Epithelial cell of prostate (primary cell): ENCODE measurements around the gene LARP1B.
"Not testable (repeated sequence)": the region's sequence is repeated elsewhere in the genome, so short reads cannot be mapped to it uniquely, and the experiment has no call there.

ENCODE experiments used
- DNase-seq: peaks from one replicate; pipeline ENCODE4 v3.0.0-alpha.2; 2011; ENCODE audit warnings: low read depth, low spot score
- H3K27ac ChIP-seq: fragments of 450-650 bp; 2 replicates; pipeline ENCODE4 v1.5.1; 2017; ENCODE audit warnings: mild to moderate bottlenecking

Gene LARP1B

GRCh38 chr4:128060699-128061565, at the start of gene LARP1B:
Gene LARP1B, plus strand, starts transcription at chr4:128061312. Its CDS starts 13,640 bp downstream, at chr4:128074952.
- H3K27ac ChIP-seq, result peak within 1 kb of the TSS; percentile 89
- peak; percentile 78 for DNase-seq

GRCh38 chr4:128025319-128025718, 35.8 kb upstream of the LARP1B start:
- DNase-seq, result no peak
- H3K27ac ChIP-seq, result no peak overlapping the region

GRCh38 chr4:128029907-128030306, 31.2 kb upstream of the LARP1B start:
- no peak overlapping the region for H3K27ac ChIP-seq
- DNase-seq, result no peak

- no peak for DNase-seq
Measured at GRCh38 chr4:128031756-128032384, 29.2 kb upstream of the LARP1B start.

GRCh38 chr4:128039568-128039967, 21.5 kb upstream of the LARP1B start:
- no peak for DNase-seq
- H3K27ac ChIP-seq, result no peak overlapping the region

More at GRCh38 chr4:128031756-128032384, 29.2 kb upstream of the LARP1B start:
- no peak overlapping the region for H3K27ac ChIP-seq

- H3K27ac ChIP-seq, DNase-seq: not testable (repeated sequence)
Measured at GRCh38 chr4:128047019-128047418, 14.1 kb upstream of the LARP1B start.

GRCh38 chr4:128047514-128047913, 13.6 kb upstream of the LARP1B start:
- DNase-seq, H3K27ac ChIP-seq: not testable (repeated sequence)

- not testable (repeated sequence) for DNase-seq, H3K27ac ChIP-seq
Measured at GRCh38 chr4:128051229-128051628, 9.9 kb upstream of the LARP1B start.

- not testable (repeated sequence) for DNase-seq, H3K27ac ChIP-seq
Measured at GRCh38 chr4:128054907-128055306, 6.2 kb upstream of the LARP1B start.

- not testable (repeated sequence) for H3K27ac ChIP-seq, DNase-seq
Measured at GRCh38 chr4:128055441-128056206, 5.5 kb upstream of the LARP1B start.

- no peak overlapping the region for H3K27ac ChIP-seq
- DNase-seq, result no peak
Measured at GRCh38 chr4:128056396-128056795, 4.7 kb upstream of the LARP1B start.

- peak overlapping the region; percentile 89 for H3K27ac ChIP-seq
- no peak for DNase-seq
Measured at GRCh38 chr4:128060121-128060698, 902 bp upstream of the LARP1B start.

GRCh38 chr4:128061566-128062536, 739 bp downstream of the LARP1B start:
- DNase-seq, result no peak
- H3K27ac ChIP-seq, result peak overlapping the region; percentile 89

- DNase-seq, H3K27ac ChIP-seq: not testable (repeated sequence)
Measured at GRCh38 chr4:128066453-128066820, 5.3 kb downstream of the LARP1B start.

GRCh38 chr4:128068918-128069317, 7.8 kb downstream of the LARP1B start:
- H3K27ac ChIP-seq, result no peak overlapping the region
- no peak for DNase-seq

GRCh38 chr4:128076464-128076863, 15.4 kb downstream of the LARP1B start:
- DNase-seq, result no peak
- no peak overlapping the region for H3K27ac ChIP-seq

- not testable (repeated sequence) for DNase-seq, H3K27ac ChIP-seq
Measured at GRCh38 chr4:128095293-128095692, 34.2 kb downstream of the LARP1B start.

GRCh38 chr4:128107766-128108165, 46.7 kb downstream of the LARP1B start:
- H3K27ac ChIP-seq, result no peak overlapping the region
- DNase-seq, result no peak

- H3K27ac ChIP-seq, result no peak overlapping the region
- DNase-seq, result no peak
Measured at GRCh38 chr4:128123036-128123435, 61.9 kb downstream of the LARP1B start.
